HUES48 (cell line): ENCODE measurements around the gene ADAMTSL5.
"Not testable (repeated sequence)": the region's sequence is repeated elsewhere in the genome, so short reads cannot be mapped to it uniquely, and the experiment has no call there.

ENCODE experiments used
- H3K27ac ChIP-seq: one replicate; pipeline ENCODE4 v1.7.0; 2013; ENCODE audit warnings: low read depth, low read length, inconsistent platforms
- H3K27me3 ChIP-seq: 2 replicates; pipeline ENCODE4 v1.6.1; 2013; ENCODE audit warnings: mild to moderate bottlenecking, low read length; ENCODE audit not compliant: control insufficient read depth, insufficient read depth
- H3K36me3 ChIP-seq: 2 replicates; pipeline ENCODE4 v1.6.1; 2013; ENCODE audit warnings: low read length; ENCODE audit not compliant: control insufficient read depth, insufficient read depth
- H3K4me1 ChIP-seq: 2 replicates; pipeline ENCODE4 v1.6.1; 2013; ENCODE audit warnings: mild to moderate bottlenecking, low read length; ENCODE audit not compliant: control insufficient read depth, insufficient read depth
- H3K4me3 ChIP-seq: 2 replicates; pipeline ENCODE4 v1.5.1; 2013; ENCODE audit warnings: mild to moderate bottlenecking, low read depth, low read length
- H3K9ac ChIP-seq: 2 replicates; pipeline ENCODE4 v1.6.1; 2013; ENCODE audit warnings: mild to moderate bottlenecking, low read depth, low read length, moderate library complexity
- H3K9me3 ChIP-seq: 2 replicates; pipeline ENCODE4 v1.6.1; 2013; ENCODE audit warnings: low read length; ENCODE audit not compliant: control insufficient read depth, insufficient read depth

Gene ADAMTSL5

DNA sequence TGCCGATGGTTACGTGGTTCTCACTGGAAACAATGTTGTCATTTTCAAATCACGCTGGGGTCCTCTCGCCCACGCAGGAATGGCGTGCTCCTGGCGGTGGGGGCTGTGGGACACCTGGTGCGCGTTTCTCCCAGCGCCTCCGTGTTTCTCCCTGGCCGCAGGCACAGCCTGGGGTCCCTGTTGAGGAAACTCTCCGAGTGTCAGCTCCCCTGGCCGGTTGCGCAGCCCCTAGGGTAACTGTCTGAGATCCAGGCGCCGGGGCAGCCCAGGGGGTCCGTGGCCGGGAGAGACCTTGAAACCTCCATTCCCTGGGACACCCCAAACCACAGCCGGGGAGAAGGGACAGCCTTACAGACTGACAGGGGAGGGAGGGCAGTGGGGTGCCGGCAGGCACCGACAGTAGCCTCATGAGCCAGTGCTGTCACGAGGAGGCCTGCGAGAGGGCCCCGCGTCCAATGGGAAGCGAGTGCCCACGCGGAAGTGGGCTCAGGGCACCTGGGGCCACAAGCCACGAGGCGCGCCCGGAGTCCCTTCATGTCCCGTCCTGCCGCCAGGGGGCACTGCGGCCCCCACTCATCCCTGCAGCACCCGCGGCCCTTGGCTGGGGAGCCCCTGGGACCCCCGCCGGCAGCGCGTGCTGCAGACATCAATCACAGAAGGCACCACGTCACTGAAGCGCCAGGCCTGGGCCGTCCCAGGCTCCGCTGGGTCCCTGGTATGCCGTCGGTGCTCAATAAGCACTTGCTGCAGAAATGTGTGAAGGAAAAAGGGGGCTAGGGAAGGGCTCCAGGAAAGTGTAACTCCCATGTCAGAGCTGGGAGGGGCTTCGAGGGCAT, 9.5 kb downstream of the ADAMTSL5 start:
- Histone ChIP-seq H3K4me1 (peaks cover 3% of the 10 kb centered on the region; the same call in 1 of the 2 replicates), H3K9ac (0 out of 2 replicates have a peak overlapping the region, but pooled peaks have one; percentile 25), H3K27ac (no peak overlapping the region), H3K4me3 (peak overlapping the region; percentile 45), H3K36me3 (no peaks in the 10 kb centered on the region), H3K27me3 (peaks cover 18% of the 10 kb centered on the region), H3K9me3 (no peaks in the 10 kb centered on the region; the same call in 1 of the 2 replicates)

DNA sequence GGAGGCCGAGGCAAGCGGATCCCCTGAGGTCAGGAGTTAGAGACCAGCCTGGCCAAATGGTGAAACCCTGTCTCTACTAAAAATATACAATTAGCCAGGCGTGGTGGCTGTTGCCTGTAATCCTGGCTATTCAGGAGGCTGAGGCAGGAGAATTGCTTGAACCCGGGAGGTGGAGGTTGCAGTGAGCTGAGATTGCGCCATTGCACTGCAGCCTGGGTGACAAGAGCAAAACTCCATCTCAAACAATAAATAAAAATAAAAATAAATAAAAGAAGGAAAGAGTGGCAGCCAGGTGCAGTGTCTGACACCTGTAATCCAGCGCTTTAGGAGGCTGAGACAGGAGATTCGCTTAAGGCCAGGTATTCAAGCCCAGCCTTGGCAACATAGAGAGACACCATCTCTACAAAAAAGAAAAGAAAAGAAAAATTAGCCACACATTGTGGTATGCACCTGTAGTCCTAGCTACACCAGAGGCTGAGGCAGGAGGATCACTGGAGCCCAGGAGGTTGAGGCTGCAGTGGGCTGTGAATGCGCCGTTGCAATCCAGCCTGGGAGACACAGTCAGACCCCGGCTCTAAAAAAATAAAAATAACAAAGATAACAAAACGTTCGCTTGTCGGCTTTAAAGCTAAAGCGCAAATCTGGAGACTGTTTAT, 10.3 kb downstream of the ADAMTSL5 start:
- Histone ChIP-seq H3K27ac (no peak overlapping the region), H3K9ac (no peak overlapping the region), H3K27me3 (peaks cover 18% of the 10 kb centered on the region), H3K4me1 (peaks cover 3% of the 10 kb centered on the region; the same call in 1 of the 2 replicates), H3K36me3 (no peaks in the 10 kb centered on the region), H3K4me3 (no peak overlapping the region), H3K9me3 (no peaks in the 10 kb centered on the region; the same call in 1 of the 2 replicates)

DNA sequence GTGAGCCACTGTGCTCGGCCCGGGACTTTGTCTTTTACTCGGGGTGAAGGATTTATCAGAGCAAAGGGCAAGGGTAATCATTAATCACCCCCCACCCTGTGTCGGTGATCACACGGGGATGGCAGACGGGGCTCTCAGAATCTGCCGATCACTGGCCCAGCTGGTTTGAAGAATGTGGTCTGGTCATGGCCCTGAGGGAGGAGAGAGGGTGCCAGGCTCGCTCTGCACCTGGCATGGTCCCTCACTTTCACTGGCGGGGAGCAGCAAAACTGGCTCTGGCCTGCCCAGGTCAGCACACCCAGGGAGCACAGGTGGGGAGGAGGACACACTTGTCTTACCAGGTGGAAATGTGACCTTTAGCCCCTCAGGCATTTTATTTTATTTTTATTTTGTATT, 11.6 kb downstream of the ADAMTSL5 start:
- H3K9ac ChIP-seq: no peak overlapping the region
- H3K4me1 ChIP-seq: peaks cover 3% of the 10 kb centered on the region; the same call in 1 of the 2 replicates
- H3K36me3 ChIP-seq: no peaks in the 10 kb centered on the region
- H3K4me3 ChIP-seq: no peak overlapping the region
- peaks cover 18% of the 10 kb centered on the region for H3K27me3 ChIP-seq
- no peak overlapping the region for H3K27ac ChIP-seq
- no peaks in the 10 kb centered on the region; the same call in 1 of the 2 replicates for H3K9me3 ChIP-seq

DNA sequence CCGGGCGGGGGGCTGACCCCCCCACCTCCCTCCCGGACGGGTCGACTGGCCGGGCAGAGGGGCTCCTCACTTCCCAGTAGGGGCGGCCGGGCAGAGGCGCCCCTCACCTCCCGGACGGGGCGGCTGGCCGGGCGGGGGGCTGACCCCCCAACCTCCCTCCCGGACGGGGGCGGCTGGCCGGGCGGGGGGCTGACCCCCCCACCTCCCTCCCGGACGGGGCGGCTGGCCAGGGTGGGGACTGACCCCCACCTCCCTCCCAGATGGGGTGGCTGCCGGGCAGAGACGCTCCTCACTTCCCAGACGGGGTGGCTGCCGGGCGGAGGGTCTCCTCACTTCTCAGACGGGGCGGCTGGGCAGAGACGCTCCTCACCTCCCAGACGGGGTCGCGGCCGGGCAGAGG, 13.6 kb downstream of the ADAMTSL5 start:
- H3K9me3 ChIP-seq, H3K9ac ChIP-seq, H3K36me3 ChIP-seq, H3K4me3 ChIP-seq, H3K4me1 ChIP-seq, H3K27ac ChIP-seq: not testable (repeated sequence)
- peaks cover 16% of the 10 kb centered on the region for H3K27me3 ChIP-seq

DNA sequence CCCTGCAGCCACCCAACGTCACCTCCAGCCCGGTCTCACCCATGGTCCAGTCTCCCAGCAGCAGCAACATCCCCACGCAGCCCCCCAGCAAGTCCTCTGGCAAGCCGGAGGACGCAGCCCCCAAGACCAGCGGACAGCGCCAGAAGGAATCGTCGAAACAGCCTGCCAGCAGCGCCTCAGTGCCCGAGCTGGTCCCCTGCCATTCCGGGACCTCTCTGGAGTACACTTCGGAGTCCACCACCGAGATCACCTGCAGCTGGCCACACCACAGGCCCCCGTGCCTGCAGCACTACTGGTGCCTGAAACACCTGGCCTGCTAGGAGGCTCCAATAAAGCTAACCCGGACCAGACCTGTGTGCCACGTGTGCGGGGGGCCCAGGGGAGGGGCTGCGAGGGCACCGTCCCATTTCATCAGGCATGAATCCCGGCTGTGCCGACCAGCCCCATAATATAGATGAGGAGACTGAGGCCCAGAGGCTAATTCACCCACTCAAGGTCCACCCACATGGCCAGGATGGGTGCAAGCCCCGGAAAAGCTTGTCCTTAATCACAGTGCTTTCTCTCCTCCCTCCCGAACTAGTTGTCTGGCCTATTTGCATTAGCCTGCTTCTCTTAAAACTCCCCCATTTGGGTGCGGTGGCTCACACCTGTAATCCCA, 15.1 kb downstream of the ADAMTSL5 start:
- no peaks in the 10 kb centered on the region; the same call in 1 of the 2 replicates for H3K9me3 ChIP-seq
- H3K36me3 ChIP-seq: no peaks in the 10 kb centered on the region
- H3K9ac ChIP-seq: no peak overlapping the region
- H3K4me1 ChIP-seq: no peaks in the 10 kb centered on the region
- no peak overlapping the region for H3K4me3 ChIP-seq
- H3K27ac ChIP-seq: no peak overlapping the region
- peaks cover 2% of the 10 kb centered on the region; the same call in 1 of the 2 replicates for H3K27me3 ChIP-seq

DNA sequence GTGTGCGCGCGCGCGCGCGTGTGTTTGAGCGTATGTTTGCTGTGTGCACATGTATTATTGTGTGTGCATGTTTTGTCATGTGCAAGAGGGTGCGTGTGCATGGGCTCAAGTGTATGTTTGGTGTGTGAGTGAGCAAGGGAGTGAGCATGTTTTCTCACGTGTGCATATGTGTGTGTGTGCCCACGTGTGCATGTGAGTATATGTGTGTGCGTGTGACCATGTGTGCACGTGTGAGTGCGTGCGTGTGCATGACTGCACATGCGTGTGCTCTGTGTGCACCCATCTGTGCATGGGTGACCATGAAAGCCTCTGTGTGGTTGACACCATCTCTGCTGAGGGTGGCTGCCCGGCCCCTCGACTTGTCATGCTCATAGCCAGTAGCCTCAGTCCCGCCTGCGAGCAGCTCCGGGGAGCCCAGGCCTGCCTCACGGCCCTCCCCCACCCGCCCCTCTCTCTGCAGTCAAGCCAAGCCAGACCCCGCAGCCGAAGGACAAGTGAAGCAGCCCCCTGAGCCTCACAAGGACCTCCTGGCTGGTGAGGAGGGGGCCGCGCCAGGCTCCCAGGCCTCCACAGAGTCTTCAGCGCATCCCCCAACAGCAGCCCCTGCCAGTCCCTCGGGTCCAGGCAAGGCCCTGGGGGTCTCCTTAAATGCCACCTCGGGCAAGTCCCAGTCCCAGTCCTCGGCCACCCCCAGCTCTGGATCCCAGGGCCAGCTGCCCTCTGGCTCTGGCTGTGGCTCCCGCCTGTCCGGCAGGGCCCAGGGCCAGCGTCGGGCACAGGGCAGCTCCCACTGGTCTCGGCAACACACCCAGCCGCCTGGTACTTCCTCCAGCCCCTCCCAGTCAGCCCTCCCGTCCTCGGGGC, 15.9 kb downstream of the ADAMTSL5 start:
- no peaks in the 10 kb centered on the region for H3K4me1 ChIP-seq
- H3K27ac ChIP-seq: no peak overlapping the region
- H3K27me3 ChIP-seq: peaks cover 2% of the 10 kb centered on the region

DNA sequence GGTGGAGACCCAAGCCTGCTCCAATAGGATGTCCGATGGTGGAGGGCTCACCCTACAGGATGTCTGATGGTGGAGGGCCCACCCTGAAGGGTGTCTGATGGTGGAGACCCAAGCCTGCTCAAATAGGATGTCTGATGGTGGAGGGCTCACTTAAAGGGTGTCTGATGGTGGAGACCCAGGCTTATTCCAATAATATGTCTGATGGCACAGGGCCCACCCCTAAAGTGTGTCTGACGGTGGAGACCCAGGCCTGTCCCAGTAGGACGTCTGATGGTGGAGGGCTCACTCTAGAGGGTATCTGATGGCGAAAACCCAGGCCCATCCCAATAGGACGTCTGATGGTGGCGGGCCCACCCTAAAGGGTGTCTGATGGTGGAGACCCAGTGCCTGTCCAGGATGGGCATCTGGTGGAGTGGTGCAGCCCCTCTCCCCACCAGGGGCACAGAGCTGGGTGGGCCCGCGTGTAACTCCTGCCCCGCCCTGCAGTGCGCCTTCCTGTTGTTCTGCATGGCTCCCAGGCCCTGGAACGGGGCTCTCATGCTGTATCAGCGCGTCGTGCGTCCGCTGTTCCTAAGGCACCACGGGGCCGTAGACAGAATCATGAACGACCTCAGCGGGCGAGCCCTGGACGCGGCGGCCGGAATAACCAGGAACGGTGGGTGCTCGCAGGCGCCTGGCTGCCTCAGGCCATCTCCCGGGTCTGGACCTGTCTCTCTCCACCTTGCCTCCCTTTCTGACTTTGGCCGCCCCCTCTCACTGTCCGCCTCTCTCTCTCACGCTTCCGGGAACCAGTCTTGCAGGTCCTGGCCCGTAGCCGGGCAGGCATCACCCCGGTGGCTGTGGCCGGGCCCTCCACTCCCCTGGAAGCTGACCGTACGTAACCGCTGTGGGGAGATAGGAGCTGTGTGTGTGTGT, 16.8 kb downstream of the ADAMTSL5 start:
- H3K4me3 ChIP-seq: no peak overlapping the region
- H3K27me3 ChIP-seq: peaks cover 10% of the 10 kb centered on the region
- H3K27ac ChIP-seq: no peak overlapping the region
- no peak overlapping the region for H3K9ac ChIP-seq
- no peaks in the 10 kb centered on the region; the same call in 1 of the 2 replicates for H3K9me3 ChIP-seq
- no peaks in the 10 kb centered on the region for H3K4me1 ChIP-seq
- H3K36me3 ChIP-seq: no peaks in the 10 kb centered on the region

More for the DNA sequence above, 15.9 kb downstream of the ADAMTSL5 start:
- H3K9ac ChIP-seq: no peak overlapping the region
- H3K9me3 ChIP-seq: no peaks in the 10 kb centered on the region; the same call in 1 of the 2 replicates
- H3K4me3 ChIP-seq: no peak overlapping the region
- H3K36me3 ChIP-seq: no peaks in the 10 kb centered on the region

DNA sequence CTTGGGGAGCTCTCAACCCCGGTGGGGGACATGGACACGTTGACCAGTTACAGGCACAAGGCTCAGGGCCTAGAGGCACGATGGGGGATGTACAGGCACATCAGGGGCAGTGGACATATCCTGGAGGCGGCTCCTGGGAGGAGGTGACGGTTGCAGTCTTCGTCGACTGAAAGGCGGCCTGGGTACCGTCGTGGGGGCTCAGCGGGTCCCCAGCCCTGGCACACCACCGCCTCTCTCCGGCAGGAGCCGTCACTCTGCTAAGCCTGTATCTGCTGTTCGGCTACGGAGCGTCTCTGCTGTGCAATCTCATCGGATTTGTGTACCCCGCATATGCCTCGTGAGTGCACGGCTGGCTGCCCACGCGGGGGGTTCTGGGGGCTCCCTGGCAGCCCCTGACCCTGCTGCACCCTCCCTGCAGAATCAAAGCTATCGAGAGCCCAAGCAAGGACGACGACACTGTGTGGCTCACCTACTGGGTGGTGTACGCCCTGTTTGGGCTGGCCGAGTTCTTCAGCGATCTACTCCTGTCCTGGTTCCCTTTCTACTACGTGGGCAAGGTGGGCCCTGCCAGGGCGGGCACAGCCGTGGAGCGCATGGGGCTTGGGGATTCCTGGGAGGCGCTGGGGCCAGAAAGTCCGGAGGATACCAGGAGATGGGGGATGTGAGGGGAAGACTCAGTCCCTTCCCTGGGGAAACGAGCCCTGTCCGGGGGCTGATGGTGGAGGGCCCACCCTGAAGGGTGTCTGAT, 17.6 kb downstream of the ADAMTSL5 start:
- H3K9me3 ChIP-seq: no peaks in the 10 kb centered on the region; the same call in 1 of the 2 replicates
- no peaks in the 10 kb centered on the region for H3K36me3 ChIP-seq
- H3K4me1 ChIP-seq: no peaks in the 10 kb centered on the region
- no peak overlapping the region for H3K27ac ChIP-seq
- H3K27me3 ChIP-seq: peaks cover 10% of the 10 kb centered on the region
- no peak overlapping the region for H3K9ac ChIP-seq
- no peak overlapping the region for H3K4me3 ChIP-seq

DNA sequence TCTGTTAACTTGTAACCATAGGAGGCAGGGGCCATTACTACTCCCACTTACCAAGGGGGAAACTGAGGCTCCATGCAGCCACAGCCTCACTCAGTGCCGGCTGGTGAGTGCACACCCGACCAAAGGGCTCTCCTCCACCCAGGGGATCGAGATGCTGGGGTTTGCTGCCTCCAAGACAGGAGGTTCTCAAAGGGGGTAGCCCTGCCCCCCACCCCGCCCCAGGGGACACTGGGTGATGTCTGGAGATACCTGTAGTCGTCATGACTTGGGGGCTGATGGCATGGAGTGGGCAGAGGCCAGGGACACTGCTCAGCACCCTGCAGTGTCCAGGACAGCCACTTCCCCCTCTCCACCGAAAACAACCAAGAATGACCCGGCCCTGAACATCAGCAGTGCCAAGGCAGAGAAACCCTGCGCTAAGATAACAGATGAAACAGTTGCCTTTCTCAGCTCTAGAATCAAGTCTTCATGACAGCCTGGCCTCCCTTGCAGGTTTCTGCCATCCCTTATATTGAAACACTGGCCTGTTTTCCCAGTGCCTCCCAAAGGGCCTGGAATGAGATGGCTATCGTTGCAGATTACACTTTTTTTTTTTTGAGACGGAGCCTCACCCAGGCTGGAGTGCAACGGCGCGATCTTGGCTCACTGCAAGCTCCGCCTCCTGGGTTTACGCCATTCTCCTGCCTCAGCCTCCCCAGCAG, 18.6 kb downstream of the ADAMTSL5 start:
- no peaks in the 10 kb centered on the region for H3K36me3 ChIP-seq
- H3K4me3 ChIP-seq: no peak overlapping the region
- H3K9ac ChIP-seq: no peak overlapping the region
- no peak overlapping the region for H3K27ac ChIP-seq
- no peaks in the 10 kb centered on the region for H3K9me3 ChIP-seq
- H3K27me3 ChIP-seq: peaks cover 10% of the 10 kb centered on the region
- H3K4me1 ChIP-seq: no peaks in the 10 kb centered on the region
